Kidney (tissue), 14 donors: ENCODE results near the gene SLC9A2. TPM values are rescaled to one million over a fixed set of nuclear protein-coding genes. Genes with fewer than 3 reads are reported as not detected.

ENCODE experiments used
- DNase-seq, 5 donors: peaks; one replicate each; pipeline ENCODE4 v3.0.0-alpha.2; 2013 to 2020
- FAIRE-seq: peaks from 2 replicates; lab custom pipeline; 2012; peaks lifted over from hg19 to GRCh38; lab: Jason Lieb, UNC
- H3K27ac ChIP-seq, 2 donors: one replicate each; pipeline ENCODE4 v1.7.0; 2013; ENCODE audit warnings: low read depth in 2 of 2, low read length in 2 of 2, inconsistent platforms in 1 of 2
- H3K27me3 ChIP-seq: one replicate; pipeline ENCODE4 v1.7.1; 2013; ENCODE audit warnings: low read length, inconsistent platforms; ENCODE audit not compliant: control insufficient read depth, insufficient read depth
- H3K36me3 ChIP-seq, 3 donors: one replicate each; pipeline versions ENCODE4 v1.7.0 to v1.7.1; 2013; ENCODE audit warnings: low read length in 3 of 3, control low read depth in 1 of 3, inconsistent platforms in 1 of 3; ENCODE audit not compliant: insufficient read depth in 3 of 3, control insufficient read depth in 2 of 3
- H3K4me1 ChIP-seq, 3 donors: one replicate each; pipeline versions ENCODE4 v1.7.0 to v1.7.1; 2013; ENCODE audit warnings: low read length in 3 of 3, inconsistent platforms in 1 of 3, low read depth in 1 of 3; ENCODE audit not compliant: control insufficient read depth in 2 of 3, insufficient read depth in 2 of 3
- H3K4me3 ChIP-seq, 3 donors: one replicate each; pipeline versions ENCODE4 v1.7.0 to v1.8.1; 2013; ENCODE audit warnings: low read length in 3 of 3, control low read depth in 1 of 3, inconsistent platforms in 1 of 3
- H3K9ac ChIP-seq, 3 donors: one replicate each; pipeline versions ENCODE4 v1.7.0 to v1.7.1; 2013; ENCODE audit warnings: low read length in 3 of 3, control low read depth in 1 of 3, inconsistent platforms in 1 of 3
- H3K9me3 ChIP-seq, 3 donors: one replicate each; pipeline versions ENCODE4 v1.7.0 to v1.7.1; 2013; ENCODE audit warnings: low read length in 3 of 3, control low read depth in 1 of 3, inconsistent platforms in 1 of 3; ENCODE audit not compliant: control insufficient read depth in 2 of 3, insufficient read depth in 1 of 3
- CTCF ChIP-seq: IDR thresholded peaks from 3 replicates; pipeline ENCODE4 v1.5.1; 2012; ENCODE audit warnings: mild to moderate bottlenecking, moderate library complexity, borderline replicate concordance; ENCODE audit not compliant: insufficient read depth; ENCODE audit errors: extremely low read depth
- intact Hi-C: fragments of 100-400 bp; cut with DNase I; formaldehyde crosslinking; loops from one replicate; pipeline ENCODE4 v1.11.1; 2022
- polyA plus RNA-seq: library from polyadenylated mRNA; stranded (reverse); fragments of 350-450 nt; fragmentation: Illumina TruSeq; extraction: RNeasy Lipid Tissue Mini Kit (QIAGEN cat#74804); gene quantifications from one replicate; pipeline ENCODE4 v1.2.3, GENCODE V29; 2014; ENCODE audit warnings: low read depth, low replicate concordance; ENCODE audit not compliant: insufficient read depth
- total RNA-seq: library from RNA; stranded (reverse); fragmentation: NEBNext Ultra II Directional; extraction: Animal tissue kit (Norgen Biotek cat#: 25700); gene quantifications from one replicate; pipeline ENCODE4 v1.2.1, GENCODE V29; 2021
- donor health status: control.
- donor health status: control.
- donor health status: control.
- donor health status: control.
- donor health status: control.
- donor health status: DM: yes; HTN: yes; CAD: no.
- donor health status: Normal renal cell carcinoma (clear cell type).

Gene SLC9A2
- total and polyA plus RNA-seq, 2 donors from 2014 or later: 5.6 to 5.9 TPM

GRCh38 chr2:102660574-102660973 lies 41.2 kb downstream of the SLC9A2 start:
- Histone ChIP-seq H3K27me3 (no peaks in the 10 kb centered on the region), H3K27ac (peak overlapping the region in 1 of 2 donors; percentile 67), H3K9ac (no peak overlapping the region), H3K9me3 (no peaks in the 10 kb centered on the region), H3K4me1 (no peaks in the 10 kb centered on the region), H3K4me3 (no peak overlapping the region), H3K36me3 (no peaks in the 10 kb centered on the region)
- TF ChIP-seq CTCF: no peak
- intact Hi-C loops: no loop called here
- FAIRE-seq: no peak
- DNase-seq: no peak

- H3K4me1 ChIP-seq: no peaks in the 10 kb centered on the region
- no peaks in the 10 kb centered on the region for H3K27me3 ChIP-seq
- H3K4me3 ChIP-seq: no peak overlapping the region
- no peaks in the 10 kb centered on the region for H3K36me3 ChIP-seq
- intact Hi-C loops: no loop called here
- FAIRE-seq (no peak), DNase-seq (peak in 2 of 5 donors; percentile 40 to 41)
- no peaks in the 10 kb centered on the region for H3K9me3 ChIP-seq
- no peak overlapping the region for H3K27ac ChIP-seq
- TF ChIP-seq CTCF: no peak
- H3K9ac ChIP-seq: no peak overlapping the region
These were observed 42.5 kb downstream of the SLC9A2 start for GRCh38 chr2:102661846-102662245.

- no peak for DNase-seq
- no peak for FAIRE-seq
- TF ChIP-seq CTCF: no peak
- Histone ChIP-seq H3K27ac (no peak overlapping the region), H3K27me3 (no peaks in the 10 kb centered on the region), H3K36me3 (no peaks in the 10 kb centered on the region), H3K9me3 (no peaks in the 10 kb centered on the region), H3K4me1 (no peaks in the 10 kb centered on the region), H3K9ac (no peak overlapping the region), H3K4me3 (no peak overlapping the region)
- intact Hi-C loops: no loop called here
These were observed 43.5 kb downstream of the SLC9A2 start for GRCh38 chr2:102662833-102663232.

GRCh38 chr2:102663381-102663780 lies 44.0 kb downstream of the SLC9A2 start:
- no peaks in the 10 kb centered on the region for H3K9me3 ChIP-seq
- no peak for DNase-seq
- intact Hi-C loops: no loop called here
- H3K27ac ChIP-seq: no peak overlapping the region
- TF ChIP-seq CTCF: no peak
- no peak for FAIRE-seq
- H3K4me3 ChIP-seq: no peak overlapping the region
- peaks cover 0 to under 1% (median 0%) of the 10 kb centered on the region in 3 donors for H3K4me1 ChIP-seq
- H3K27me3 ChIP-seq: no peaks in the 10 kb centered on the region
- no peak overlapping the region for H3K9ac ChIP-seq
- no peaks in the 10 kb centered on the region for H3K36me3 ChIP-seq
